Ascending aorta (tissue), 2 donors: Measurements from ENCODE around the gene TLE1. TPM values are rescaled to one million over a fixed set of nuclear protein-coding genes. Genes with fewer than 3 reads are reported as not detected.

Experiments
- DNase-seq, 2 donors: peaks; one replicate each; pipeline ENCODE4 v3.0.0-alpha.2; 2019; ENCODE audit warnings: low spot score in 2 of 2
- H3K27ac ChIP-seq, 2 donors: fragments of 200-600 bp; sonication (generic); one replicate each; pipeline ENCODE4 v1.5.1; 2016 to 2017; ENCODE audit warnings: mild to moderate bottlenecking in 1 of 2
- H3K27me3 ChIP-seq: fragments of 200-600 bp; sonication (generic); one replicate; pipeline ENCODE4 v1.5.1; 2017
- H3K36me3 ChIP-seq, 2 donors: fragments of 200-600 bp; sonication (generic); one replicate each; pipeline ENCODE4 v1.5.1; 2016
- H3K4me1 ChIP-seq, 2 donors: fragments of 200-600 bp; sonication (generic); one replicate each; pipeline ENCODE4 v1.5.1; 2016 to 2017; ENCODE audit warnings: mild to moderate bottlenecking in 1 of 2
- H3K4me3 ChIP-seq, 2 donors: fragments of 200-600 bp; sonication (generic); one replicate each; pipeline ENCODE4 v1.5.1; 2016 to 2017; ENCODE audit warnings: mild to moderate bottlenecking in 1 of 2
- H3K9me3 ChIP-seq, 2 donors: fragments of 200-600 bp; sonication (generic); one replicate each; pipeline ENCODE4 v1.5.1; 2016
- CTCF ChIP-seq, 3 experiments: fragments of 200-600 bp in 2 of 3; fragments of 450-650 bp in 1 of 3; sonication (generic) in 2 of 3; IDR thresholded peaks; one replicate each; pipeline ENCODE4 v1.5.1; 2016 to 2019; ENCODE audit warnings: antibody characterized with exemption in 3 of 3, mild to moderate bottlenecking in 1 of 3, moderate library complexity in 1 of 3
- intact Hi-C: fragments of 100-400 bp; cut with DNase I; formaldehyde crosslinking; loops from one replicate; pipeline ENCODE4 v1.15.1; 2023
- total RNA-seq: library from RNA; depleted of rRNA; stranded (reverse); fragments of >200 nt; gene quantifications from one replicate; pipeline ENCODE4 v1.1.0, GENCODE V29; 2016

Gene TLE1
- total RNA-seq, 1 donor from 2014 or later = 58.5 TPM

GRCh38 chr9:81616141-81616540 lies 73.2 kb downstream of the TLE1 start:
- DNase-seq = no peak
- H3K27ac ChIP-seq = no peak overlapping the region
- H3K9me3 ChIP-seq = no peaks in the 10 kb centered on the region
- peaks cover 3 to 14% of the 10 kb centered on the region in 2 donors for H3K4me1 ChIP-seq
- H3K4me3 ChIP-seq = no peak overlapping the region
- intact Hi-C loops = loop anchor here (10.0 kb wide), 1 partner anchor 139 kb away; no protein-coding TSS in a partner anchor
- no peak for TF ChIP-seq CTCF (IDR thresholded peaks at IDR 0.05)
- H3K36me3 ChIP-seq = peaks cover 10 to 52% of the 10 kb centered on the region in 2 donors
- H3K27me3 ChIP-seq = no peaks in the 10 kb centered on the region

GRCh38 chr9:81614335-81614734 lies 75.0 kb downstream of the TLE1 start:
- Histone ChIP-seq H3K9me3 (no peaks in the 10 kb centered on the region), H3K36me3 (peaks cover 14 to 49% of the 10 kb centered on the region in 2 donors), H3K4me1 (peaks cover 3 to 15% of the 10 kb centered on the region in 2 donors), H3K4me3 (no peak overlapping the region), H3K27me3 (no peaks in the 10 kb centered on the region), H3K27ac (peak overlapping the region; percentile 77 to 91)
- intact Hi-C loops = loop anchor here (2.0 to 10.0 kb wide), 5 partner anchors 58 to 228 kb away; partner anchors contain the start of gene TLE1
- TF ChIP-seq CTCF (IDR thresholded peaks at IDR 0.05) = no peak
- no peak for DNase-seq

- H3K27ac ChIP-seq = peak overlapping the region; percentile 77 to 91
- H3K4me3 ChIP-seq = peak overlapping the region; percentile 16 to 38
- intact Hi-C loops = loop anchor here (1.0 to 10.0 kb wide), 6 partner anchors 18 to 229 kb away; partner anchors contain the start of gene TLE1
- peaks cover 14 to 49% of the 10 kb centered on the region in 2 donors for H3K36me3 ChIP-seq
- H3K9me3 ChIP-seq = no peaks in the 10 kb centered on the region
- no peaks in the 10 kb centered on the region for H3K27me3 ChIP-seq
- TF ChIP-seq CTCF (IDR thresholded peaks at IDR 0.05) = no peak
- H3K4me1 ChIP-seq = peaks cover 3 to 15% of the 10 kb centered on the region in 2 donors
- DNase-seq = peak in 1 of 2 donors; percentile 87
Measured at GRCh38 chr9:81613002-81613812, 76.1 kb downstream of the TLE1 start.

GRCh38 chr9:81611664-81612063 lies 77.7 kb downstream of the TLE1 start:
- H3K36me3 ChIP-seq = peaks cover 14 to 61% of the 10 kb centered on the region in 2 donors
- H3K4me1 ChIP-seq = peaks cover 3 to 15% of the 10 kb centered on the region in 2 donors
- TF ChIP-seq CTCF (IDR thresholded peaks at IDR 0.05) = no peak
- H3K27me3 ChIP-seq = no peaks in the 10 kb centered on the region
- no peak for DNase-seq
- no peak overlapping the region for H3K4me3 ChIP-seq
- intact Hi-C loops = loop anchor here (5.0 to 10.0 kb wide), 4 partner anchors 76 to 231 kb away; partner anchors contain the start of gene TLE1
- peak overlapping the region; percentile 77 to 91 for H3K27ac ChIP-seq
- H3K9me3 ChIP-seq = no peaks in the 10 kb centered on the region

- intact Hi-C loops = loop anchor here (5.0 to 10.0 kb wide), 4 partner anchors 77 to 232 kb away; partner anchors contain the start of gene TLE1
- H3K36me3 ChIP-seq = peaks cover 14 to 58% of the 10 kb centered on the region in 2 donors
- H3K4me3 ChIP-seq = no peak overlapping the region
- peaks cover 3 to 15% of the 10 kb centered on the region in 2 donors for H3K4me1 ChIP-seq
- peak overlapping the region; percentile 50 to 91 for H3K27ac ChIP-seq
- DNase-seq = no peak
- H3K9me3 ChIP-seq = no peaks in the 10 kb centered on the region
- no peaks in the 10 kb centered on the region for H3K27me3 ChIP-seq
- TF ChIP-seq CTCF (IDR thresholded peaks at IDR 0.05) = no peak
Measured at GRCh38 chr9:81610740-81611107, 78.6 kb downstream of the TLE1 start.
